NCI-H1436 (cell line): Measurements from ENCODE around the gene FMNL3.

Experiments
- DNase-seq: peaks from one replicate; lab custom pipeline; 2025; lab: John Stamatoyannopoulos, UW

Gene FMNL3

DNA sequence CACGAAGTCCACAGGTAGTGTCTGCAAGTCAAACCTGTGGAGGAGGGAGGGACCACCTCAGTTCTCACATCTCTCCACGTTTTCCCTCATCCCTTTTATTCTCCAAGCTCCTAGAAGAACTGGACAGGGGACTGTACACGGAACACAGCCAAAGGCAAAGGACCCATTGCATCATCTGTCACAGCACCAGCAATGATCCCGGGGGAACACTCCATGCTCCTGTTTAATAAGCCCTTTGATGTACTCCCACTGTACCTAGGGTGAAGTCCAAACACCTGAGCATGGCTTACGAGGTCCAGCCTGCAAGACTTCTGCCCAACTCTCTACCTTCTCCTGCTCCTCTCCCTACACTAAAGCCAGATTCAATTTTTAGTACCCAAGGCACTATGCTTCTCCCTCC, 57.3 kb downstream of the FMNL3 start:
- DNase-seq = no peak

DNA sequence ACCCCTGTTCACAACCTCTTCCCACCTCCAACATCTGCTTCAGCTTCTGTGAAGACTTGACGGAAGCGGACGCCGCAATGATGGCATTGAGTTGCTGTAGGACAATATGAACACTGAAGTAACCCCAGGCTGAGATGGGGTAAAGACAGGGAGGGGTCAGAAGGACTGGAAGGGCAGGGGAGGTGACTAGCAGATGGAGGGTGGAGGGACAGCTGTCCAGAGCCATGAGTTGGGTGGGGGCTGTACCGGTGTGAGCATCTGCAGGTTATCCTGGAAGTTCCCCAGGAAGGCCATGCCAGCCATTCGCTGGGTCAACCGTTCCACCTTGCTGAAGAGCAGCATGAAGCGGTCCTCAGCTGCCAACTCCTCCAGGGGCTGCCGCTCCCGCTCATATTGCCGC, 57.8 kb downstream of the FMNL3 start:
- no peak for DNase-seq

DNA sequence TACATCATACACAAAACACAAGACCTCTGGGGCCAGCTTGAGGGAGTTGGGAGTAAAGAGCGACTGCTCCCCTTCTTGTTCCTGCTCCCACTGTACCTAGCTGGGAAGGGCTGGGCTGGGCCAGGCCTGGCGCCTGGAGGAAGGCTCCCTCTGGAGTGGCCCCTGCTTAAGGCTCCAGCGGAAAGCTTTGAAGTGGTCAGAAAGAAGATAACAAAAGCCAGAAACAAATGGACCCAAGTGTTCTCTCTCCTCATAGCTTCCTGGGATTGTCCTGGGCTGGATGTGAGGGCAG, 58.5 kb downstream of the FMNL3 start:
- no peak for DNase-seq

DNA sequence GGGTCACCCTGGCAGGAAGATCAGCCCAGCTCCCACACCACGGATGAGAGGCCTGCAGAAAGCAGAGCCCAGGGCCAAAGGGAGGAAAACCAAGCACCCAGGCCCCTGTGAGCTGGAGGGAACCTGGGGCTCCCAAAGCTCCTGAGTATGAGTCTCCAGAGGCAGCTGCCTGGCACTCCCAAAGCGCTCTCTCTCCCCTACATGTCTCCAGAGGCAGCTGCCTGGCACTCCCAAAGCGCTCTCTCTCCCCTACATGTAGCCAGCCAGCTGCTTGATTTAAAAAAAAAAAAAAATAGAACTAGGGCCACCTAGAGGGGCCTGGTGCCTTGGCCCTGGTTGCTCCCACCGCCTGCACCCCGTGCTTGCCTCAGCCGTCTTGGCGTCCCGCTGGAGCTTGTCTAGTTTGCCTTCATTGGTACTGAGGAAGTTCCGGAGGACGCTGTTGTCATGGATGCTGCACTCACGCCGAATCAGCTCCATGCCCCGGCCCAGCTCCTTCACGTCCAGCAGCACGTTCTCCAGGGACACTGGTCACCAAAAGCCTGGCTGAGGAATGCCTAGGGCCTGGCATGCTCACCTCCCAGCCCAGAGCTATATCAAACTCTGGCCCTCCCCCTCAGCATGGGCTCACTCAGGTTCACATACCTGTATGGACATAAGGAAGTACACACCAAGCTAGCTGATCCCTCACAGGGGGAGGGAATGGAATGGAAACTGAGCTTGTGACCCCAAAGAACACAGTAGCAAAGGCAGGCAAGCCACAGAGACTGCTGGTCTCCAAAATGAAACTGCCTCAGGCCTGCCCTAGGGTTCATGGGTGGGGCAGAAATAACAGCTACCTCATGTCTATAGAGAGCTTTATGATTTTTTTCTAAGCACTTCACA, 59.1 kb downstream of the FMNL3 start:
- no peak for DNase-seq

DNA sequence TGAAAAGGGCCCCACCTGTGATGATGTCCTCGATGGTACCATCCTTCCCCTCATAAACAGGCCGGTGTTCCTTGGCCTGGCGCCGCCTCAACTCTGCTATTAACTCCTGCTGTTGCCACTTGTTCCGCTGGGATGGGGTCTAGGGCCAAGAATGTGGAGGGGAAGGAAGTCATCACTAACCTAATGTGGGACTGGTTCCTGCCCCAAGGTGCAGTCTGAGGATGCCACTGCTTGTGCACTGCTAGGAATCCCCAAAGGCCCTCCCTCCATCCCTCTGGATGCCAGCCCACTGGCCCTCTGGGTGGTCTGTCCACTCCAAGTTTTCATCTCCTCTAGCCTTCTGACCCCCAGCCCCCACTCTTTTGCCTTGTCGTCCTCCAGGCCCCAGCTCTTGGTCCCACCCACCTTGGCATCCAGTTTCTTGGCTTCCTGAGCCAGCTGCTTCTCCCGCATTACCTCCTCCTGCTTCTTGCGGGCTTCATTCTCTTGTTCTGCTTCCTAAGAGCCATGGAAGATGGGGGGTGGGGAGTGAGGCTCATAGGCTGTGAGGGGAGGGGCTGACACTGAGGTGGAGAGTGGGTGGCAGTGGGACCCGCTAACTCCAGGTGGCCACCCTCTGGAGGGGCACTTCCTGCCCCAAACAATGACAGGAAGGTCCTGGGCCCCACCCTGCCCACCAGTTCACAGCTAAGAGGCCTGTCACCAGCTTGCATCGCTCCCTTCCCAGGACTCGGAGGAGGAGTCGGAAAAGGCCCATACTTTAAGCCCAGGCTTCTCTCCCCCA, 60.1 kb downstream of the FMNL3 start:
- DNase-seq = no peak

DNA sequence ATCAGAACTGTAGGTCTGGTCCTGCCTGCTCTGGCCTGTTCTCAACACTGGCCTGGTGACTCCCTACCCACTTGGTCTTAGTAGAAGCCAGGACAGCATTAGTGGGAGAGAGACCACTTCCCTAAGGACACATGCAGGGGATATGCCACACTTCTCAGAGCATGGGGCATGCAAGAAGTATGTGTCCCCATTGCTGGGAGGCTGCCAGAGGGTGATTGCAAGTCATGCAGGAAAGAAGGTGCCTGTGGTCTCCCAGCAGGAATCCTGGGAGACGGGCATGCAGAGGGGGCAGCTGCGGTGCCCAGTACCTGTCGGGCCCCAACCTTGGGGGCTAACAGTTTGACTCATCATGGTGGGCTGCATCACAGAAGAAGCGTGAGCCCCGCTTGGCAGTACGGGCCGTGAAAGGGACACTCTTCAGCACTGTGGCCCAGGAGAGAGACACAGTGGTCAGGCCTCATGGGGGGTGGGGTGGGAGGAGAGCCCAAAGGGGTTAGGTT, 60.8 kb downstream of the FMNL3 start:
- no peak for DNase-seq

DNA sequence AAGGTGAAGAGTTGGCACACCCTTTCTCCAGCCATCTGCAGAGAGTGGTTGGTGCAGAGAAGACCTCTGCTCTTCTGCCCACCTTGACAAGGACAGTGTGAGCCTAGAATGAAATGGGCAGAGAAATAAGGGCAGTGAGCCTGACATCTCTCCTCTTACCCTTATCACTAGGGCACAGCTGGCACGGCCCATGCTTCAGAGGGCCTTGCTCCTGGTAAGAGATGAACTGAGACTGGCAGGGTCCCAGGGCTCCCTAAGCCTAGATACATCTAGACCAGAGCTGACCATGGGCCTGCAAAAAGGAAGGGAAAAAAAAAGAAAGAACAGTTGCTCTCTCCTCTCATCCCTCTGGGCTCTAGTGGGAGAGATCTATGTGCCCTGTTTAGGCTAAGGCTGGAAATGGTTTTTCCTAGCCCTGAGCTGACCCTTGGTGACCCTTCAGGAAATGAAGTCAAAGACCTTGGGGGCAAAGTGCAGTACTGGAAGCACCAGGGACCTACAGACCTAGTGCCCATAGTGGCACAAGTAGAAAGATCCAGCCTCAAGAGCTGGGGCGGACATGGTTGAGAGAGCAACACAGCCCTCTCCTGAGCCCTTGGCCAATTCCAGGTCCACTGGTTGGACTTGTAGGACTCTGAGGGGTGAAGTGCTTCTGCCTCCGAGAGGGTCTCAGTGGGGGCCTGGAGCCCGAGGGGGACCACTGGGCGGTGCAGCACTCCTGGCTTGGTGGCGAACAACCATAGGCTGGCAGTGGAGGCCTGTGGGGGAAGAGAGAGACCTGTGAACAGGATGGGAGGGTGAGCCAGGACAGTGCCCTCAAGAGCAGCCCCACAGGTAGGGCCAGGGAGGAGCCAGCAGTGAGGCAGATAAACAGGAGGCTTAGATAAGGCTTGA, 61.8 kb downstream of the FMNL3 start:
- no peak for DNase-seq

DNA sequence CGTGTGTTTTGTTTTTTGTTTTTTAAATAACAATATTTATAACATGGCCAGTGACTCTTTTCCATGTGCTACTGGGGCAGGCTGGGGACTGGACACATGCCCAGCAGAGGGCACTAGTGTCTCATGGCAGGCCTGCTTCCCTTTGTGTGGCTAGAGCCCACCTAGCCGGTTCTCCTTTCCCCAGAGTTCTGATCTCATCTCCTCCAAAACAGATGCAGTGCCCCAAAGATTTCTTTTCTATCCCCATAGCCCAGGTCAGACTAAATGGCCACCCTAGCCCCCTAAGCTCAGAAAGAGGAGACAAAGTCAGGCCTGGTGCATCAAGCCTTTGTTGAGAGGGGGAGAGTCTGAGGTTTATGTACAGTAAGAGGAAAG, 62.6 kb downstream of the FMNL3 start:
- peak; percentile 66 for DNase-seq

DNA sequence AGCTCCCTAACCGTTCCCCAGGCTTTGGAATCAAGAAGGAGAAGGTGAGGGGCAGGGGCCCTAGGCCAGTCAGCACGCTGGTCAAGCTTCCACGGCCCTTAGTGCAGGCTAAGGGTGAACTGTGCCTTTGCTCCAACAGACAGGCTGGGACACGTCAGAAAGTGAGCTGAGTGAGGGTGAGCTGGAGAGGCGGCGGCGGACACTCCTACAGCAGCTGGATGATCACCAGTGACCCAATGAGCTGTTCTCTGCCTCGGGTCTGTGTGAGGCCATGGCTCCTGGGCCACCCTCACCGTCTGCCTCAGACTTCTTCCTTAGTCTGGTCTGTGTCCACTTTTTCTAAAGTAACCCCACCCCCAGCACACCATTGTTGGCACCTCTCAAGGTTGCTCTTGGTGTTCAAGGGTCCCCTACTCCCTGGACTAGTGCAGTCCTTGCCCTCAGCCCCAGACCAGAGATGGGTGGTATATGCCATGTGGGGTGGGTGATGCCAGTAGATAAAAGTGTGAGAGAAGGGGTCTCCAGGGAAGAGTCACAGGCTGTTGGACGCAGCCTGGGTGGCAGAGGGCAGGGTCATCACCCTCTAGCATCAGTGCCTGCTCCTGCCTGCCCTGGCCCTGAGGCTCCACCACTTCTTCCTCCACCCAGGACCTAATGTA, 63.1 kb downstream of the FMNL3 start:
- no peak for DNase-seq

DNA sequence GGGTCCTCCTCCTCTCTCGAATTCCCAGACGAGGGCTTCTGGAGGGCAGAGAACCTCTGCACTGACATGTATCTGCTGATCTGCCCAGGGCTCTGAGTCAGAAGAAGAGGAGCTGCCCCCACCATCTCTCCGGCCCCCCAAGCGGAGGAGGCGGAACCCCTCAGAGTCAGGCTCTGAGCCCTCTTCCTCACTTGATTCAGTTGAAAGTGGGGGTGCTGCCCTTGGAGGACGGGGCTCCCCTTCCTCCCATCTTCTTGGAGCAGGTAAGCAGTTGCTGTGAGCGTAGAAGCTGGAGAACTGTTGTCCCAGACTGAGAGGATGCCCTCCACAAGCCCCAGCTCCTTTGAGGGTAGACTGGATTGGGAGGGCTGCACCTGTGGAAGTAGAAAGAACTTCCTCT, 64.1 kb downstream of the FMNL3 start:
- no peak for DNase-seq

DNA sequence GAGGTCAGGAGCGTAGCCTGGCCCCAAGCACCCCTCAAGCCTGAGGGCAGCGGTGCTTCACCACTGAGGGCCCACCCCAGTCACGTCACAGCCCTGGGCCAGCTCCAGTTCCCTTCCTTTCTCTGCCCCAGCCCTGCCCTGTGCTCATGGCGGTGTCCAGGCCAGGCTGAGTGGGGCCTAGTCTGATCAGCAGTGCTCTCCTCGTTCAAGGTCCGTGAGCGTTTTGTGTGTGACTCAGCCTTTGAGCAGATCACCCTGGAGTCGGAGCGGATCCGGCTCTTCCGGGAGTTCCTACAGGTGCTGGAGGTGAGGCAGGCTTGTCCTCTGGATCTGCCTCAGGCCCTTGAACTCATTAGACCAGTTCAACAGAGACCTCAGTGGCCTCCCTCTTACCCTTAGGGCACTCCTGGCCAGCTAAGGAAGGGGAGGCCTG, 64.8 kb downstream of the FMNL3 start:
- DNase-seq = no peak

DNA sequence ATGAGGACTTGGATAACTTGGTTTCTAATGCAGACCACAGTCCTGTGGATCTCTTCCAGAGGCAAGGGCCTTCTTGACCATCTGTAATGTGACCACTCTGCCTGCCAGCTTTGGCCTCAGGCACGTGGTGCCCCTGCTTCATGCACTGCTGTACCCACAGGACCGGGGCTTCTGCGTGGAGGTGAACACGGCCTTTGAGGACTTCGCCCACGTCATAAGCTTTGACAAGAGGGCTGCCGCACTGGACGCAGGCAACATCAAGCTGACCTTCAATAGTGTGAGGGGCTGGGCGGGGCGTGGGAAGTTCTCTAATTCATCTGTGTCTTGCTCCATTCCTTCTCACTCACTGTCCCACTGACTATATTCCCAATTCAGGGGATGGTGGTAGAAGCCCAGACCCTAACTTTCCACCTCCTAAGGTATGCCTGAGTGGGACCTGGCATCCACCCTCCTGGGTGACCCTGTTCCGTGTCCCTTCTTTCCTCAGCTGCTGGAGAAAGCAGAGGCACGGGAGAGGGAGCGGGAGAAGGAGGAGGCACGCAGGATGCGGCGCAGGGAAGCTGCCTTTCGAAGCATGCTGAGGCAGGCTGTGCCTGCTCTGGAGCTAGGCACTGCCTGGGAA, 65.3 kb downstream of the FMNL3 start:
- DNase-seq = no peak

DNA sequence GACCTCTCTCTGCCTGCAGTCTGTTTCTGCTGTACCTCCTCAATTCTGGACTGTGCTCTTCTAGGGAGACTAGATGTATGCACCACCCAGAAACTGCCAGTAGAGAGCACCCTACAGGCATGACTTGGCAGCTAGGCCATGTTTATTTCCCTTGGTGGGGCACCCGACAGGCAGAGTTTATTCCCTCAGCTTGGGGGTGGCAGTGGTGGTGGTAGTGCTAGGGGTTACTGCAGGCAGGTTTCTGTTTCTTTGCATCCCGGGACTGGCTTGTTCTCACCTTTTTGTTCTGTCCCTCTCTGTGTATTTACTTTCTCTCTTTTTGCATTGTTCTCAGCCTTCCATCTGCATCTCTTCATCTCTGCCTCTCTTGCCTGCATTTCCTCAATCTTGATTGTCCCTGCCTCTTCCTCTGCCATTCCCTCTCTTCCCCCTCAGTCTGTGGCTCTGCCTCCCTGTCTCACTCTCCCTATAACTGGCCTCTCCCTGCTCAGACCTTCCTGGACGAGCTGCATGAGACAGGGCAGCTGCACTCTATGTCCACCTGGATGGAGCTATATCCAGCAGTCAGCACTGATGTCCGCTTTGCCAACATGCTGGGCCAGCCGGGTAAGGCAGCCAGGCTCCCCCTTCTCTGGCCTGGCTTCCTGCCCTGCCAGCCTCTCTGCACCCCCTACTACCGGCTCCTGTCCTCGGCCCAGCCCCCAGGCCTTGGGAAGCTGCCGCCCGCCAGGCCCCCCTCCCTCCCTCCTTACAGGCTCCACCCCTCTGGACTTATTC, 70.0 kb downstream of the FMNL3 start:
- peak; percentile 32 for DNase-seq

DNA sequence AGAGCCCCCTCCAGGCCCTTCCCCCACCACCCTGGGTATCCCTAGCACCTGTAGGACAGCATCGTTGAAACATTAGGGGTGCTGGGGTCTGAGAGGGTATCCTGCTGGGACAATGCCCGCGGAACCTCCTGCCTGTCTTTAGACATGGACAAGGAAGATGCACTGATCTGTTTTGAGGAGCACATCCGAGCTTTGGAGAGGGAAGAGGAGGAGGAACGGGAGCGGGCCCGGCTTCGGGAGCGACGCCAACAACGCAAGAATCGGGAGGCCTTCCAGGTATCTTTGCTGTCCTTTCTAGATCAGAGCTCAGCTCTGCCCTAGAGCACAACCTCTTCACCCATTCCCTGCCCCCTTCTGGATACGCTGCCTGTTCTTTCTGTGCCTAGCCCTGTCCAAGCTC, 70.6 kb downstream of the FMNL3 start:
- DNase-seq = no peak

DNA sequence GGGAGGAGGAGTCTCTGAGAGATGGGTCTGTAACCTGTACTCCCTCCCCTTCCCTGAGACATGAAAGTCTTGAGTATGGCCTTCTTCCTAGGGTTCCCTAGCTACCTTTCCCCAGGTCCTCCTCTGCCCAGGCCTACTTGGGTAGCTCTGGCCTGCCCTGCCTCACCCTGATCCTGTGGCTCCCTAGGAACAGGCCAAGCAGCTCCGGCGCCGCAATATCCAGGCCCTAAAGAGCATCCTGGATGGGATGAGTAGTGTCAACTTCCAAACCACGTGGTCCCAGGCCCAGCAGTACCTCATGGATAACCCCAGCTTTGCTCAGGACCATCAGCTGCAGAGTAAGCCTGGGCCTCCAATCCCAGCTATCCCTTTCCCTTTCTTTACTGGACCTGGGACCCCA, 71.5 kb downstream of the FMNL3 start:
- DNase-seq = no peak

DNA sequence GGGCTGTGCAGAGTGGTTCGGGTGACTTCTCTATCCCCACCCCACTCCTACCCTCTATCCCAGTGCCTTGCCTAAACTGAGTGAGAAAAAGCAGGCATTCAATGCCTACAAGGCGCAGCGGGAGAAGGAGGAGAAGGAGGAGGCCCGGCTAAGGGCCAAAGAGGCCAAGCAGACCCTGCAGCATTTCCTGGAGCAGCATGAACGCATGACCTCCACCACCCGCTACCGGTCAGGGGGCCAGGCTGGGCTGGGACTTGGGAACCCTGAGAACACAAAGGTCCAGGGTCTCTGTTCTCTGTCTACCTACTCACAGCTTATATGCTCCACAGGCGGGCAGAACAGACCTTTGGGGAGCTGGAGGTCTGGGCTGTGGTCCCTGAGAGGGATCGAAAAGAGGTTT, 72.2 kb downstream of the FMNL3 start:
- DNase-seq = no peak

DNA sequence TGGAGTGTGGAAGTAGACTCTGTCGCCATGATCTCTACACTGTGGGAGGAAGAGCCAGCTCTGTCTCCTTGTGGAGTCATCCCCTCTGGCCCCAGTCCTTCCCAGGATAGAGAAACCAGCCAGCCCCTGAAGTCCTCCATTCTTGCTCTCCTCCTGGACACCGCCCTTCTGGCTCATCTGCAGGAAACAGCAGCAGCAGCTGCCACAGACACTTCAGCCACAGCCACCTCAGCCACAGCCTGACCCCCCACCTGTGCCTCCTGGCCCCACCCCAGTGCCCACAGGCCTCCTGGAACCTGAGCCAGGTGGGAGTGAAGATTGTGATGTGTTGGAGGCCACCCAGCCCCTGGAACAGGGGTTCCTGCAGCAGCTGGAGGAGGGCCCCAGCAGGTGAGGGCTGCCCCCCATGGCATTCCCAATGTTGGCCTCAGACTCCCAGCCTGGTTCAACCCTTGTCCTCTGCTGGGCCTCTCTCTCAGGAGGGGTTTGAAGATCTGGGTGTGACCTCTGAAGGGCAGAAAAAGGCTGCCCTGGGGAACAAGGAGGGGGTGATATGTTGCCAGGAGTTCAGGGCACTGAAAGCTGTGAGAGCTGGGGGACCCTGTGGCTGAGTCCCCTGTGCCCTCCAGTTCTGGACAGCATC, 73.4 kb downstream of the FMNL3 start:
- DNase-seq = no peak

DNA sequence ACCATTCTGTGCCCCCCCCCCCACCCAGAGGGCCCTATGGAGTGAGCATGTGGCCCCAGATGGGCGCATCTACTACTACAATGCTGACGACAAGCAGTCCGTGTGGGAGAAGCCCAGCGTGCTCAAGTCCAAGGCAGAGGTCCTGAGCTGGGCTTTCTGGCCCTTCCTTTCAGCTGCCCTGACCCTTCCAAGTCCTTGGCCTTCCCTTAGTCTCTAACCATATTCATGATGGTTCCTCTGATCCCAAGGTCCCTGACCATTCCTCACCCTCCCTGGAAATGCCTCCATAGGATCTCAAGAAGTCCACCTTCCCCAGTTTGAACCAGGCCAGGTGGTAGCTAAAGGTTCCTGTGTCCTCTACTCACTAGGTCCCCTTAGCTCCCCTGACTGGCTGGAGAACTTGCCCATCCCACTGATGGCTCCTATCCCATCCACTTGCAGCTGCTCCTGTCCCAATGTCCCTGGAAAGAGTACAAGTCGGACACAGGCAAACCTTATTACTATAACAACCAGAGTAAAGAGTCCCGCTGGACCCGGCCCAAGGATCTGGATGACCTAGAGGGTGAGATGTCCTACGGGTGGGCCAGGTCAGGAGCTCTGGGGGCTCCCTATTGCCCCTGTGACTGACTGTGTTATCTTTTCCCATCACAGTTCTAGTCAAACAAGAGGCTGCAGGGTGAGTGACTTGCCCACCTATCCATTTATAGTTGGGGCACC, 74.1 kb downstream of the FMNL3 start:
- DNase-seq = no peak

DNA sequence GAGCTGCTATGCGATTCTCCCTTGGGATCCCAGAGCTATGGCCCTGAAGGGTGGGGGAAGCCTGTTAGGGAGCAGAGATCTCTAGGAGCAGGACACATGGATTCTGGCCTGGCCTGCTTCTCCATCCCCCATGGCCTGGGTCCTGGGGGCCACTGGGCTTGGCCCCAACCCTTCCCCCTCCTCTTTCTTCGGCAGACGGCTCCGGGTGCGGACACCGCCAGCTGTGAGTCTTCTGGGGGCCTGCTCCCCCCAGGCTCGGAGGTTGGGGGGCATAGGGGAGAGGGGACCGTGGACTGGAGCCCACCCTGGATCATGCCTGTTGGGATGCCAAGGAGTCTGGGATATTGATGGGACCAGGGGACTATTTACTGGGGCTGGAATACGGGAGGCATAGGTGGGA, 74.8 kb downstream of the FMNL3 start:
- no peak for DNase-seq
